HFFc6 (cell line): ENCODE measurements around the gene TCERG1L. TPM values are rescaled to one million over a fixed set of nuclear protein-coding genes. Genes with fewer than 3 reads are reported as not detected.

ENCODE experiments used
- DNase-seq: peaks from one replicate; pipeline ENCODE4 v3.0.0-alpha.2; 2018
- H3K27ac Mint-ChIP-seq: 2 replicates; pipeline ENCODE4 v1.8.0; 2020; ENCODE audit warnings: mild to moderate bottlenecking, mixed read lengths
- H3K27me3 Mint-ChIP-seq: 2 replicates; pipeline ENCODE4 v1.8.0; 2021; ENCODE audit warnings: mild to moderate bottlenecking, moderate library complexity, mixed read lengths; ENCODE audit not compliant: insufficient read depth
- H3K36me3 Mint-ChIP-seq: 2 replicates; pipeline ENCODE4 v1.8.0; 2021; ENCODE audit warnings: low read depth, mixed read lengths
- H3K4me1 Mint-ChIP-seq: 2 replicates; pipeline ENCODE4 v1.8.0; 2020; ENCODE audit warnings: low read depth, mixed read lengths
- H3K4me3 Mint-ChIP-seq: 2 replicates; pipeline ENCODE4 v1.8.0; 2020; ENCODE audit warnings: mild to moderate bottlenecking, moderate library complexity, mixed read lengths
- H3K9me3 Mint-ChIP-seq: 2 replicates; pipeline ENCODE4 v1.8.0; 2020; ENCODE audit warnings: mild to moderate bottlenecking, mixed read lengths
- total RNA-seq, 6 experiments: library from RNA; stranded (reverse); fragmentation: NEBNext Ultra II Directional; extraction: Animal tissue kit (Norgen Biotek cat#: 25700); gene quantifications; 2 replicates in 1 of 6; 3 replicates in 5 of 6; pipeline ENCODE4 v1.2.3, GENCODE V29; 2021
- TF ChIP-seq, protein P1 (sequence below): fragments of 200-600 bp; sonication (generic); IDR thresholded peaks from 2 replicates; pipeline ENCODE4 v1.5.0; 2021; ENCODE audit warnings: antibody characterized with exemption, mild to moderate bottlenecking

TCERG1L gene
- total RNA-seq, 6 experiments from 2014 or later, result 0.09 TPM; not detected in 5

- Mint-ChIP-seq H3K4me1 (peaks cover 6% of the 10 kb centered on the region; the same call in 1 of the 2 replicates), H3K27me3 (no peaks in the 10 kb centered on the region), H3K9me3 (peaks cover 24% of the 10 kb centered on the region), H3K4me3 (no peak overlapping the region), H3K36me3 (no peaks in the 10 kb centered on the region), H3K27ac (no peak overlapping the region)
- no peak for DNase-seq
- TF ChIP-seq, protein P1, sequence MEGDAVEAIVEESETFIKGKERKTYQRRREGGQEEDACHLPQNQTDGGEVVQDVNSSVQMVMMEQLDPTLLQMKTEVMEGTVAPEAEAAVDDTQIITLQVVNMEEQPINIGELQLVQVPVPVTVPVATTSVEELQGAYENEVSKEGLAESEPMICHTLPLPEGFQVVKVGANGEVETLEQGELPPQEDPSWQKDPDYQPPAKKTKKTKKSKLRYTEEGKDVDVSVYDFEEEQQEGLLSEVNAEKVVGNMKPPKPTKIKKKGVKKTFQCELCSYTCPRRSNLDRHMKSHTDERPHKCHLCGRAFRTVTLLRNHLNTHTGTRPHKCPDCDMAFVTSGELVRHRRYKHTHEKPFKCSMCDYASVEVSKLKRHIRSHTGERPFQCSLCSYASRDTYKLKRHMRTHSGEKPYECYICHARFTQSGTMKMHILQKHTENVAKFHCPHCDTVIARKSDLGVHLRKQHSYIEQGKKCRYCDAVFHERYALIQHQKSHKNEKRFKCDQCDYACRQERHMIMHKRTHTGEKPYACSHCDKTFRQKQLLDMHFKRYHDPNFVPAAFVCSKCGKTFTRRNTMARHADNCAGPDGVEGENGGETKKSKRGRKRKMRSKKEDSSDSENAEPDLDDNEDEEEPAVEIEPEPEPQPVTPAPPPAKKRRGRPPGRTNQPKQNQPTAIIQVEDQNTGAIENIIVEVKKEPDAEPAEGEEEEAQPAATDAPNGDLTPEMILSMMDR, result no peak
Observed at GRCh38 chr10:131095313-131095580, 216.3 kb downstream of the TCERG1L start.

DNA sequence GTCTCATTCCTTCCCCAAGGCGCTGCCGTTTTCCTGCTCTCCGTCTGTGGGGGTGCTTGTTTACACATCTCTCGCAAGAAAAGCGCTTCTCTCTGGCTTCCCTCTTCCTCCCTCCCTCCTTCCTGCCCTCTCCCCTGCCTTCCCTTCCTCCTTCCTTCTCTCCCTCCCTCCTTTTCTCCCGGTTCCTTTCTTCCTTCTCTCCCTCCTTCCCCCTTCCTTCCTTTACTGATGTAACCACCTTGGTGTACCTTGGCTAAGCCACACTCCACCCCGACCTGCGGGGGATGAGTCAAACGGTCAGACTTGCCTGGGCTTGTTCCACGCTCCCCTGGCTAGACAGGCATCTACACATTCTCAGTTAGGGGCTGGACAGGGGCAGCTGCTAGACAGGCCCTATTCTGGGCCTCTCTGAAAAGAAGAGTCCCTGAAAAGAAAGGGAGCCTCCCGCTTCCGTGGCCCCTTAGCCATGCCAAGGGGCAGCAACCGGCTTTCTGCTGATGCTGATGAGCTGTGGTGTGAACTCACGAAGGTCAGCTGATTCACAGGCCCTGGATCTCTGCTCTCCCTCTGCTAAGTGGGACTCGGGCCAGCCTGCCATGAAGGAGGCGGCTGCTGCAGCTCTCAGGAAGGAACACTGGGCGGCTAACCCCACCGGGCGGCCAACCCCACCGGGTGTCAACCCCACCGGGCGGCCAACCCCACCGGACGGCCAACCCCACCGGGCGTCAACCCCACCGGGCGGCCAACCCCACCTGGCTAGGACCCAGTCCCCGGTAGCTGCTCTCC lies 216.8 kb downstream of the TCERG1L start:
- DNase-seq, result no peak
- H3K4me3 Mint-ChIP-seq, result no peak overlapping the region; the same call in 1 of the 2 replicates
- H3K27ac Mint-ChIP-seq, result peak overlapping the region; percentile 55; the same call in 1 of the 2 replicates
- H3K9me3 Mint-ChIP-seq, result peaks cover 24% of the 10 kb centered on the region
- TF ChIP-seq, protein P1, result no peak
- H3K36me3 Mint-ChIP-seq, result no peaks in the 10 kb centered on the region
- H3K27me3 Mint-ChIP-seq, result no peaks in the 10 kb centered on the region
- peaks cover 6% of the 10 kb centered on the region; the same call in 1 of the 2 replicates for H3K4me1 Mint-ChIP-seq

GRCh38 chr10:131093795-131094366 lies 217.6 kb downstream of the TCERG1L start:
- H3K4me1 Mint-ChIP-seq, result peaks cover 6% of the 10 kb centered on the region; the same call in 1 of the 2 replicates
- no peak for DNase-seq
- H3K36me3 Mint-ChIP-seq, result no peaks in the 10 kb centered on the region
- H3K9me3 Mint-ChIP-seq, result peaks cover 32% of the 10 kb centered on the region
- H3K4me3 Mint-ChIP-seq, result no peak overlapping the region; the same call in 1 of the 2 replicates
- no peak overlapping the region; the same call in 1 of the 2 replicates for H3K27ac Mint-ChIP-seq
- H3K27me3 Mint-ChIP-seq, result no peaks in the 10 kb centered on the region
- TF ChIP-seq, protein P1, result no peak

GRCh38 chr10:131093346-131093745 lies 218.2 kb downstream of the TCERG1L start:
- peaks cover 6% of the 10 kb centered on the region; the same call in 1 of the 2 replicates for H3K4me1 Mint-ChIP-seq
- no peak for DNase-seq
- no peak overlapping the region for H3K27ac Mint-ChIP-seq

DNA sequence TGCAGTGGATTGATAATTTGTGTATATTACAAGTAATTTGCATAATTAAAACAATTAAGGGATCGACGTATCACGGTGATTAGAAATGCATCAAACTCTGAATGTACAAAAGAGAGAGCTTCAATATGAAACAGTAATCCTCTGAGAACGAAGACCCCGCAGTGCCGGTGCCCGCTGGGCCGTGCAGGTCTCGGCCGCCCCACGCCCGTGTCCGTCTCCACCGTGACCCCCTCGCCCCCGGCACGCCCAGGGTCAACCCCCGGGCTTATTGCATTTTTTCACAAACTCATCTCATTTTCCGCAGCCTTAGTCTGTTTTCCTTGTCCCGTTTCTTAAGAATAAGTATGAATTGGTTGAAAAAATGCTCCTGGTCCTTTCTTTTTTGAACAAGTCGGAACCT lies 218.6 kb downstream of the TCERG1L start:
- H3K9me3 Mint-ChIP-seq, result peaks cover 39% of the 10 kb centered on the region
- no peak overlapping the region for H3K27ac Mint-ChIP-seq
- no peaks in the 10 kb centered on the region for H3K36me3 Mint-ChIP-seq
- TF ChIP-seq, protein P1, result no peak
- H3K4me3 Mint-ChIP-seq, result no peak overlapping the region
- DNase-seq, result no peak
- peaks cover 6% of the 10 kb centered on the region; the same call in 1 of the 2 replicates for H3K4me1 Mint-ChIP-seq
- H3K27me3 Mint-ChIP-seq, result no peaks in the 10 kb centered on the region

More at GRCh38 chr10:131093346-131093745, 218.2 kb downstream of the TCERG1L start:
- no peaks in the 10 kb centered on the region for H3K27me3 Mint-ChIP-seq
- H3K9me3 Mint-ChIP-seq, result peaks cover 35% of the 10 kb centered on the region
- H3K36me3 Mint-ChIP-seq, result no peaks in the 10 kb centered on the region
- TF ChIP-seq, protein P1, result no peak
- no peak overlapping the region for H3K4me3 Mint-ChIP-seq
